Upper lobe of right lung (tissue), 1 donor: ENCODE measurements around the gene FBLN1. TPM values are rescaled to one million over a fixed set of nuclear protein-coding genes. Genes with fewer than 3 reads are reported as not detected.

Experiments used
- ATAC-seq: fragments of 200-7000 bp; cut with Tn5 transposase; one replicate; pipeline ENCODE4 v1.9.1; 2020; ENCODE audit warnings: mild to moderate bottlenecking, moderate library complexity
- DNase-seq: peaks from one replicate; pipeline ENCODE4 v3.0.0-alpha.2; 2020
- H3K27ac ChIP-seq: fragments of 200-600 bp; one replicate; pipeline ENCODE4 v1.8.0; 2022
- H3K27me3 ChIP-seq: fragments of 200-600 bp; one replicate; pipeline ENCODE4 v1.8.0; 2022; ENCODE audit warnings: mild to moderate bottlenecking
- H3K36me3 ChIP-seq: fragments of 200-600 bp; one replicate; pipeline ENCODE4 v1.8.0; 2022
- H3K4me1 ChIP-seq: fragments of 200-600 bp; one replicate; pipeline ENCODE4 v1.8.0; 2022
- H3K4me3 ChIP-seq: fragments of 200-600 bp; one replicate; pipeline ENCODE4 v1.8.0; 2022; ENCODE audit warnings: mild to moderate bottlenecking
- H3K9me3 ChIP-seq: fragments of 200-600 bp; one replicate; pipeline ENCODE4 v1.8.0; 2022
- intact Hi-C: fragments of 100-400 bp; cut with DNase I; formaldehyde crosslinking; loops from one replicate; pipeline ENCODE4 v1.11.0; 2022
- total RNA-seq: library from RNA; stranded (reverse); fragmentation: NEBNext Ultra II Directional; extraction: Animal tissue kit (Norgen Biotek cat#: 25700); gene quantifications from one replicate; pipeline ENCODE4 v1.2.1, GENCODE V29; 2021
- TF ChIP-seq, protein P1 (sequence below): fragments of 200-600 bp; IDR thresholded peaks from one replicate; pipeline ENCODE4 v1.8.0; 2022; ENCODE audit warnings: antibody characterized with exemption
- donor health status: DM: no; HTN: yes; CAD: no; lungs with severe emphysema.

Gene FBLN1
- total RNA-seq, 1 donor from 2014 or later, result 272 TPM

- no peaks in the 10 kb centered on the region for H3K9me3 ChIP-seq
- ATAC-seq, result peak; percentile 22
- H3K36me3 ChIP-seq, result no peaks in the 10 kb centered on the region
- H3K4me1 ChIP-seq, result no peaks in the 10 kb centered on the region
- H3K27me3 ChIP-seq, result peaks cover 33% of the 10 kb centered on the region
- H3K4me3 ChIP-seq, result no peak overlapping the region
- intact Hi-C loops, result no loop called here
- TF ChIP-seq, protein P1, sequence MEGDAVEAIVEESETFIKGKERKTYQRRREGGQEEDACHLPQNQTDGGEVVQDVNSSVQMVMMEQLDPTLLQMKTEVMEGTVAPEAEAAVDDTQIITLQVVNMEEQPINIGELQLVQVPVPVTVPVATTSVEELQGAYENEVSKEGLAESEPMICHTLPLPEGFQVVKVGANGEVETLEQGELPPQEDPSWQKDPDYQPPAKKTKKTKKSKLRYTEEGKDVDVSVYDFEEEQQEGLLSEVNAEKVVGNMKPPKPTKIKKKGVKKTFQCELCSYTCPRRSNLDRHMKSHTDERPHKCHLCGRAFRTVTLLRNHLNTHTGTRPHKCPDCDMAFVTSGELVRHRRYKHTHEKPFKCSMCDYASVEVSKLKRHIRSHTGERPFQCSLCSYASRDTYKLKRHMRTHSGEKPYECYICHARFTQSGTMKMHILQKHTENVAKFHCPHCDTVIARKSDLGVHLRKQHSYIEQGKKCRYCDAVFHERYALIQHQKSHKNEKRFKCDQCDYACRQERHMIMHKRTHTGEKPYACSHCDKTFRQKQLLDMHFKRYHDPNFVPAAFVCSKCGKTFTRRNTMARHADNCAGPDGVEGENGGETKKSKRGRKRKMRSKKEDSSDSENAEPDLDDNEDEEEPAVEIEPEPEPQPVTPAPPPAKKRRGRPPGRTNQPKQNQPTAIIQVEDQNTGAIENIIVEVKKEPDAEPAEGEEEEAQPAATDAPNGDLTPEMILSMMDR, result no peak
- no peak overlapping the region for H3K27ac ChIP-seq
- no peak for DNase-seq
These were observed 2.9 kb upstream of the FBLN1 start for GRCh38 chr22:45499746-45500145.

GRCh38 chr22:45503050-45503815 is 550 bp downstream of the FBLN1 start:
- DNase-seq, result no peak
- no peaks in the 10 kb centered on the region for H3K4me1 ChIP-seq
- no peak for ATAC-seq
- H3K9me3 ChIP-seq, result no peaks in the 10 kb centered on the region
- TF ChIP-seq, protein P1, result no peak
- peak overlapping the region; percentile 54 for H3K4me3 ChIP-seq
- peak overlapping the region; percentile 76 for H3K27ac ChIP-seq
- intact Hi-C loops, result no loop called here
- no peaks in the 10 kb centered on the region for H3K36me3 ChIP-seq
- H3K27me3 ChIP-seq, result peaks cover 53% of the 10 kb centered on the region

DNA sequence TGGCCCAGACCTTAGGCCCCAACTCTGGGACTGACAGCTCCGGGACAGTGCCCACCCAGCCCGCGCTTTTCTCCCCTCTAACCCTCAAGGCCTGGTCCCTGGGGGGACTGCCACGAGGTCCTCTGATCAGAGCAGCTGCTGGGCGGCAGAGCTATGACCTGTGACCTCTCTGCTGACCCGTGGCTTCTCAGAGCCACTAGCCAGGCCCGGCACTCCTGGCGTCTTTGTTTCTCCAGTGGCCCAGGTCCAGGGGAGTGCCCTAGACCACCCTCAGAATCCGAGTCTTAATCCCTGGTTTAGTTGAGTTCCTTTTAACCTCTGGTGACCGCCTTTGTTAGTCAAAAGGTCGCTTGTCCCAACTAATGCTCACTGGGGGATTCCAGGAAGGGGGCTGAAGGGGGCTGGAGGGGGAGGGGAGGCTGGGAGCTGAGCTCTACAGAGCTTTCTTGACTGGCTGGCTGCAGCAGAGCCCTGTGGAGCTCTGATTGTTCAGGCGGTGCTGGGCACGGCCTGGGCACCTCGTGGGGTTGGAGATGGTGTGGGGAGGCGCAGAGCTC is 1.2 kb downstream of the FBLN1 start:
- H3K4me3 ChIP-seq, result peak overlapping the region; percentile 54

GRCh38 chr22:45504373-45505341 is 2.0 kb downstream of the FBLN1 start:
- H3K27me3 ChIP-seq, result peaks cover 53% of the 10 kb centered on the region
- H3K4me3 ChIP-seq, result peak overlapping the region; percentile 54
- TF ChIP-seq, protein P1, result no peak
- ATAC-seq (no peak), DNase-seq (no peak)
- intact Hi-C loops, result no loop called here
- H3K9me3 ChIP-seq, result no peaks in the 10 kb centered on the region
- no peaks in the 10 kb centered on the region for H3K4me1 ChIP-seq
- peak overlapping the region; percentile 76 for H3K27ac ChIP-seq
- no peaks in the 10 kb centered on the region for H3K36me3 ChIP-seq

More for the DNA sequence above, 1.2 kb downstream of the FBLN1 start:
- intact Hi-C loops, result no loop called here
- Histone ChIP-seq H3K9me3 (no peaks in the 10 kb centered on the region), H3K36me3 (no peaks in the 10 kb centered on the region), H3K27ac (peak overlapping the region; percentile 76), H3K27me3 (peaks cover 53% of the 10 kb centered on the region), H3K4me1 (no peaks in the 10 kb centered on the region)
- ATAC-seq (no peak), DNase-seq (no peak)
- TF ChIP-seq, protein P1, result no peak

DNA sequence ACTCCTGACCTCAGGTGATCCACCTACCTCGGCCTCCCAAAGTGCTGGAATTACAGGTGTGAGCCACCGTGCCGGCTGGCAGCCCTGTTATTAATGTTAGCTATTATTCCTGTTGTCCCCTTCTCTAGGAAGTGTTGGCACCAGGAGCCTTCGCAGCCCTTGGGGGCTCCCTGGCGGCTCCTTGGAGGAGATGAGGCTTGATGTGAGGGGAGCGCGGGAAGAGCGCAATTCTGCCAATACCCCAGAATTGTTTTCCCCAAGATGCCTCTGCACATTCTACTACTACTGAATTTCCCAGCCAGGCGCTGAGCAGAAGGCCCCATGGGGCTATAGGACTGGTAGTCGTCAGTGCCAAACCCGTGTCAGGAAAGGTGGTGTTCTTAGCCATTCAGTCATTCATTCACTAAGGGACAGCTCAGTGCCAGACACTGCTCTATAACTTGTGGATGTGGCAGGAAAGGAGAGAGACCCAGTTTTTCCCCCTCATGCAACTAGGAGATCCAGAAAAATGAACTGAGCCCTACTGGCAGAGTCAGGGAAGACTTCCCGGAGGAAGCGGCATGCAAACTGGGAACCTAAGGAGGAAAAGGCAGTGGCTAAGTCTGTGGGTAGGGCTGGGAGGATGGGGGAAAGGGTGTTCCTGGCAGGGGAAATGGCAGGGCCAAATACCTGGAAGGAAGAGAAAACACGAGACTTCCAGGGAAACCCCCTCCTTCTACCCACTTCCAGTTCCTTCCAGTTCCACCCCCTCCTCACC is 3.5 kb downstream of the FBLN1 start:
- intact Hi-C loops, result no loop called here
- TF ChIP-seq, protein P1, result no peak
- Histone ChIP-seq H3K27ac (peak overlapping the region; percentile 30), H3K27me3 (peaks cover 53% of the 10 kb centered on the region), H3K9me3 (no peaks in the 10 kb centered on the region), H3K4me3 (peak overlapping the region; percentile 54), H3K36me3 (no peaks in the 10 kb centered on the region), H3K4me1 (no peaks in the 10 kb centered on the region)
- no peak for DNase-seq
- ATAC-seq, result no peak
